ENCODE results near the gene ZNF775. TPM values are rescaled to one million over a fixed set of nuclear protein-coding genes. Genes with fewer than 3 reads are reported as not detected.

Gene ZNF775
- total RNA-seq, 6 experiments from 2014 or later, result 0.44 to 1.6 (median 0.96) TPM

DNA sequence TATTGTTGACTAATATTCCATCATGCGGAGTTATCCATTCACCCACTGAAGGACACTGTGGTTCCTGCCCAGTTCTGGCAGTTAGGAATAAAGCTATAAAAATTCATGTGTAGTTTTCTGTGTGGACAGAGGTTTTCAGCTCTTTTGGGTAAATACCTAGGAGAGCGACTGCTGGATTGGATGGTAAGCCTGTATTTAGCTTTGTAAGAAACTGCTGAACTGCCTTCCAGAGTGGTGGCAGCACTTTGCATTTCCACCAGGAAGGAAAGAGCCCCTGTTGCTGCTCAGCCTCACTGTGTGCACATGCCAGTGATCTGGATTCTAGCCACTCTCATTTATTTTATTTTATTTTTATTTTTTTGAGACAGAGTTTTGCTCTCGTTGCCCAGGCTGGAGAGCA is 14.2 kb downstream of the ZNF775 start:
- Histone ChIP-seq H3K4me3 (no peak overlapping the region), H3K4me1 (peaks cover 0 to 8% (median 2%) of the 10 kb centered on the region in 4 donors), H3K27ac (no peak overlapping the region), H3K9me3 (no peaks in the 10 kb centered on the region), H3K36me3 (no peaks in the 10 kb centered on the region), H3K27me3 (no peaks in the 10 kb centered on the region)
- no peak for DNase-seq
- ATAC-seq, result no peak
- 93% methylated on average over 2 of the region's 3 CpGs for WGBS (ENCODE audit: insufficient coverage, low coverage, low lambda C conversion rate, missing lambda C conversion rate)
- no peak for TF ChIP-seq POLR2A (IDR thresholded peaks at IDR 0.05)
- TF ChIP-seq, protein P1, sequence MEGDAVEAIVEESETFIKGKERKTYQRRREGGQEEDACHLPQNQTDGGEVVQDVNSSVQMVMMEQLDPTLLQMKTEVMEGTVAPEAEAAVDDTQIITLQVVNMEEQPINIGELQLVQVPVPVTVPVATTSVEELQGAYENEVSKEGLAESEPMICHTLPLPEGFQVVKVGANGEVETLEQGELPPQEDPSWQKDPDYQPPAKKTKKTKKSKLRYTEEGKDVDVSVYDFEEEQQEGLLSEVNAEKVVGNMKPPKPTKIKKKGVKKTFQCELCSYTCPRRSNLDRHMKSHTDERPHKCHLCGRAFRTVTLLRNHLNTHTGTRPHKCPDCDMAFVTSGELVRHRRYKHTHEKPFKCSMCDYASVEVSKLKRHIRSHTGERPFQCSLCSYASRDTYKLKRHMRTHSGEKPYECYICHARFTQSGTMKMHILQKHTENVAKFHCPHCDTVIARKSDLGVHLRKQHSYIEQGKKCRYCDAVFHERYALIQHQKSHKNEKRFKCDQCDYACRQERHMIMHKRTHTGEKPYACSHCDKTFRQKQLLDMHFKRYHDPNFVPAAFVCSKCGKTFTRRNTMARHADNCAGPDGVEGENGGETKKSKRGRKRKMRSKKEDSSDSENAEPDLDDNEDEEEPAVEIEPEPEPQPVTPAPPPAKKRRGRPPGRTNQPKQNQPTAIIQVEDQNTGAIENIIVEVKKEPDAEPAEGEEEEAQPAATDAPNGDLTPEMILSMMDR (IDR thresholded peaks at IDR 0.05), result no peak
- intact Hi-C loops (cut with DNase I), result no loop called here

DNA sequence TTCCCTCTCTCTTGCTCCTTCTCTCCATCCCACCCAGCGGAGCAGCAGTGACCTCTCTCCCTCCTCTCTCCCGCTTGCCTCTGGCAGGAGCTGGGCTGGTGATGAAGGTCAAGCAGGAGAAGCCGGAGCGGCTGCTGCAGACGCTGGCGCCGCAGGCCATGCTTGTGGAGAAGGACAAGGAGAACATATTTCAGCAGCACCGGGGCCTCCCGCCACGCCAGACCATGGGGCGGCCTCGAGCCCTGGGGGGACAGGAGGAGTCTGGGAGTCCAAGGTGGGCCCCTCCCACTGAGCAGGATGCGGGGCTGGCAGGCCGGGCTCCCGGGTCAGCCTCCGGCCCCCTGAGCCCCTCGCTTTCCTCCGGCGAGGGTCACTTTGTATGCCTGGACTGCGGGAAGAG is 17.3 kb downstream of the ZNF775 start:
- H3K4me3 ChIP-seq, result no peak overlapping the region
- no peak for ATAC-seq
- intact Hi-C loops (cut with DNase I), result no loop called here

DNA sequence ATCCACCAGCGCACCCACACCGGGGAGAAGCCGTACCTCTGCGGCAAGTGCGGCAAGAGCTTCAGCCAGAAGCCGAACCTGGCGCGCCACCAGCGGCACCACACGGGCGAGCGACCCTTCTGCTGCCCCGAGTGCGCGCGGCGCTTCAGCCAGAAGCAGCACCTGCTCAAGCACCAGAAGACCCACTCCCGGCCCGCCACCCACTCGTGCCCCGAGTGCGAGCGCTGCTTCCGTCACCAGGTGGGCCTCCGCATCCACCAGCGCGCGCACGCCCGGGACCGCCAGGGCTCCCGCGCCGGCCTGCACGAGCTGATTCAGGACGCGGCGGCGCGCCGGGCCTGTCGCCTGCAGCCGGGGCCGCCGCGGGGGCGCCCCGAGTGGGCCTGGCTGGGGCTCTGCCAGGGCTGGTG is 17.7 kb downstream of the ZNF775 start:
- no peak for TF ChIP-seq POLR2A (IDR thresholded peaks at IDR 0.05)
- TF ChIP-seq, protein P1 (IDR thresholded peaks at IDR 0.05), result no peak
- 97% methylated on average over 20 of the region's 48 CpGs for WGBS (ENCODE audit: insufficient coverage, low coverage, low lambda C conversion rate, missing lambda C conversion rate)
- H3K36me3 ChIP-seq, result no peaks in the 10 kb centered on the region
- no peak for ATAC-seq
- no peaks in the 10 kb centered on the region for H3K27me3 ChIP-seq
- no peak for DNase-seq
- no peaks in the 10 kb centered on the region for H3K4me1 ChIP-seq
- H3K4me3 ChIP-seq, result no peak overlapping the region
- no peak overlapping the region for H3K27ac ChIP-seq
- intact Hi-C loops (cut with DNase I), result no loop called here
- H3K9me3 ChIP-seq, result no peaks in the 10 kb centered on the region

More for the DNA sequence above, 17.3 kb downstream of the ZNF775 start:
- Histone ChIP-seq H3K27ac (no peak overlapping the region), H3K9me3 (no peaks in the 10 kb centered on the region), H3K36me3 (no peaks in the 10 kb centered on the region), H3K4me1 (no peaks in the 10 kb centered on the region), H3K27me3 (no peaks in the 10 kb centered on the region)
- TF ChIP-seq, protein P1 (IDR thresholded peaks at IDR 0.05), result no peak
- TF ChIP-seq POLR2A (IDR thresholded peaks at IDR 0.05), result no peak
- no peak for DNase-seq
- WGBS (ENCODE audit: insufficient coverage, low coverage, low lambda C conversion rate, missing lambda C conversion rate), result 97% methylated on average over 5 of the region's 20 CpGs

DNA sequence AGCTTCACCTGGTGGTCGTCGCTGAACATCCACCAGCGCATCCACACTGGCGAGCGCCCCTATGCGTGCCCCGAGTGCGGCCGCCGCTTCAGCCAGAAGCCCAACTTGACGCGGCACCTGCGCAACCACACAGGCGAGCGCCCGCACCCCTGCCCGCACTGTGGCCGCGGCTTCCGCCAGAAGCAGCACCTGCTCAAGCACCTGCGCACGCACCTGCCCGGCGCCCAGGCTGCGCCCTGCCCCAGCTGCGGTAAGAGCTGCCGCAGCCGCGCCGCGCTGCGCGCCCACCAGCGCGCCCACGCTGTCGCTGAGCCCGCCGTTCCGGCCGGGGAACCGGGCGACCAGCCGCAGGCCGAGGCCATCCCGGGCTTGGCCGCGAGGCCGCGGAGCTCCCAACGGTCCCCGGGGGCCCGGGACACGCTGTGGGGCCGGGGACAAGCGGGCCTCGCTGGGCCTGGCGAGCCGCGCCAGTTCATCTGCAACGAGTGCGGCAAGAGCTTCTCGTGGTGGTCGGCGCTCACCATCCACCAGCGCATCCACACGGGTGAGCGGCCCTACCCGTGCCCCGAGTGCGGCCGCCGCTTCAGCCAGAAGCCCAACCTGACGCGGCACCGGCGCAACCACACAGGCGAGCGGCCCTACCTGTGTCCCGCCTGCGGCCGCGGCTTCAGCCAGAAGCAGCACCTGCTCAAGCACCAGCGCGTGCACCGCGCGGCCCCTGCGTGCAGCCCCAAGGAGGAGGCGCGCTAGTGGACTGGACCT is 18.4 kb downstream of the ZNF775 start:
- H3K4me3 ChIP-seq, result no peak overlapping the region
- ATAC-seq, result no peak
- intact Hi-C loops (cut with DNase I), result no loop called here
- no peaks in the 10 kb centered on the region for H3K27me3 ChIP-seq
- no peaks in the 10 kb centered on the region for H3K4me1 ChIP-seq
- no peak for TF ChIP-seq POLR2A (IDR thresholded peaks at IDR 0.05)
- TF ChIP-seq, protein P1 (IDR thresholded peaks at IDR 0.05), result no peak
- no peaks in the 10 kb centered on the region for H3K9me3 ChIP-seq
- 100% methylated on average over 1 of the region's 91 CpGs for WGBS (ENCODE audit: insufficient coverage, low coverage, low lambda C conversion rate, missing lambda C conversion rate)
- no peak overlapping the region for H3K27ac ChIP-seq
- no peak for DNase-seq
- no peaks in the 10 kb centered on the region for H3K36me3 ChIP-seq

Measured in right lobe of liver (tissue), 6 donors.